Measurements from ENCODE around the gene PAGR1.
A peak's percentile ranks its signal among the peaks of the same experiment; 100 is the strongest.
"Not testable (repeated sequence)": the region's sequence is repeated elsewhere in the genome, so short reads cannot be mapped to it uniquely, and the experiment has no call there.

Gene PAGR1

DNA sequence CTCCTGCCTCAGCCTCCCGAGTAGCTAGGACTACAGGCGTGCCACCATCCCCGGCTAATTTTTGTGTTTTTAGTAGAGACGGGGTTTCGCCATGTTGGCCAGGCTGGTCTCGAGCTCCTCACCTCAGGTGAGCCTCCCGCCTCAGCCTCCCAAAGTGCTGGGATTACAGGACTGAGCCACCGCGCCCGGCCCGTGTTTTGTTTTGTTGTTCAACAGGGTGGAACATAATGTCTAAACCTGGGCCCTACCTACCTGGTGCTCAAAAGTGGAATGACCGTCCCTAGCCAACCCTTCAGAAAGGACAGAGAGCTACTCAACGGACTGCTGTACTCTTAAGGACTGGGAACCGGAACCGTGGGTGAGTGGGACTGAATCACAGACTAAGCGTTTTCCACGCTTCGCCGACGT is 26.2 kb upstream of the PAGR1 start:
- peaks cover 3% of the 10 kb centered on the region for H3K27me3 ChIP-seq (ENCODE audit: insufficient read depth, insufficient read length)
- peaks cover 3% of the 10 kb centered on the region for H3K4me1 ChIP-seq (ENCODE audit: insufficient read depth, insufficient read length)
- DNase-seq (ENCODE audit: low read depth, low spot score): no peak
- TF ChIP-seq ZNF274 (IDR thresholded peaks at IDR 0.05; ENCODE audit: low read depth, low read length) (no peak), SUZ12 (IDR thresholded peaks at IDR 0.05; ENCODE audit: extremely low read depth, insufficient read depth, insufficient read length) (no peak), YY1 (IDR thresholded peaks at IDR 0.05; ENCODE audit: insufficient read depth, insufficient read length) (no peak)
- peak overlapping the region; percentile 97 for H3K4me3 ChIP-seq (ENCODE audit: insufficient read length, low read depth)
- H3K36me3 ChIP-seq (ENCODE audit: insufficient read depth, insufficient read length, low read length): peaks cover 28% of the 10 kb centered on the region
- H3K9ac ChIP-seq (ENCODE audit: insufficient read length, low read depth): peak overlapping the region; percentile 98
- H3K9me3 ChIP-seq (ENCODE audit: insufficient read depth, low read length): no peaks in the 10 kb centered on the region

DNA sequence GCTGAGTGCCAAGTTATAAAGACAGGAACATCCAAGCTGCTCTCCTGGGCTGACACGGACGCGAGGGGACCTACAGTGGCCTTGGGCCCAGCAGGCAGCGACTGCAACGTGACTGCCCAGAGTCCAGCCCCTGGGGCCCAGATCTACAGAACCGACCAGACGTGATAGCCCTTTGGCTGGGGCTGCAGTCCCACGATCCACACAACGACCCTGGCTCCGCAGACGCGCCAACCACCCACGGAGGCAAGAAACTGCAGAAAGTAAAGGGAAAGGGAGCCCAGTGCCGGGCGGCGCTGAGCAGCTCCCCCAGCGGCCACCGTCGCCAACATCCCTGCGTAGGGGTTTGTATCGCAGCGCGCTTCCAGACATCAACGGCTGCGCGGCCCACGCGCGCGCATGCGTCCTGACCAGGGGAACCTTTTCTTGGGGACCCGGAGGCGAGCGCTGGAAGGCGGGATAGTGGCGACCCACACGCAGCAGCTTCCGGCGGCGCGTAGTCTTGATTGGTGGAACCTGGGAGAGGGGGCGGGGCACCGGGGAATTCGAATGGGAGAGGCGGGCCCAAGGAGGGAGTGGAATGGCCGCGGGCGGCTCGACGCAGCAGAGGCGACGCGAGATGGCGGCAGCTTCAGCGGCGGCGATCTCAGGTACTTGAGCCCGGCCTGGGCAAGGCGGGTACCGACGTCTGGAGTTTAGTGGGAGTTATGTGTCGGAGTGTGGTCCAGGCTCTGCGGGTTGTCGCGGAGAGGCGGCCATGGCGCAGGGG is 25.6 kb upstream of the PAGR1 start, which contains the start of gene KIF22:
Gene KIF22 (plus strand): TSS at position 569 of the 766 bp plus-strand sequence. CDS start 9 bp downstream, at position 578.
- Histone ChIP-seq H3K9me3 (ENCODE audit: insufficient read depth, low read length) (no peaks in the 10 kb centered on the region), H3K9ac (ENCODE audit: insufficient read length, low read depth) (peak within 1 kb of the TSS; percentile 98), H3K4me3 (ENCODE audit: insufficient read length, low read depth) (peak within 1 kb of the TSS; percentile 97), H3K27me3 (ENCODE audit: insufficient read depth, insufficient read length) (peaks cover 3% of the 10 kb centered on the region), H3K36me3 (ENCODE audit: insufficient read depth, insufficient read length, low read length) (peaks cover 33% of the 10 kb centered on the region), H3K4me1 (ENCODE audit: insufficient read depth, insufficient read length) (peaks cover 3% of the 10 kb centered on the region)
- peak; percentile 98 for DNase-seq (ENCODE audit: low read depth, low spot score)
- no peak for TF ChIP-seq ZNF274 (IDR thresholded peaks at IDR 0.05; ENCODE audit: low read depth, low read length)
- TF ChIP-seq YY1 (IDR thresholded peaks at IDR 0.05; ENCODE audit: insufficient read depth, insufficient read length): peak; percentile 76

DNA sequence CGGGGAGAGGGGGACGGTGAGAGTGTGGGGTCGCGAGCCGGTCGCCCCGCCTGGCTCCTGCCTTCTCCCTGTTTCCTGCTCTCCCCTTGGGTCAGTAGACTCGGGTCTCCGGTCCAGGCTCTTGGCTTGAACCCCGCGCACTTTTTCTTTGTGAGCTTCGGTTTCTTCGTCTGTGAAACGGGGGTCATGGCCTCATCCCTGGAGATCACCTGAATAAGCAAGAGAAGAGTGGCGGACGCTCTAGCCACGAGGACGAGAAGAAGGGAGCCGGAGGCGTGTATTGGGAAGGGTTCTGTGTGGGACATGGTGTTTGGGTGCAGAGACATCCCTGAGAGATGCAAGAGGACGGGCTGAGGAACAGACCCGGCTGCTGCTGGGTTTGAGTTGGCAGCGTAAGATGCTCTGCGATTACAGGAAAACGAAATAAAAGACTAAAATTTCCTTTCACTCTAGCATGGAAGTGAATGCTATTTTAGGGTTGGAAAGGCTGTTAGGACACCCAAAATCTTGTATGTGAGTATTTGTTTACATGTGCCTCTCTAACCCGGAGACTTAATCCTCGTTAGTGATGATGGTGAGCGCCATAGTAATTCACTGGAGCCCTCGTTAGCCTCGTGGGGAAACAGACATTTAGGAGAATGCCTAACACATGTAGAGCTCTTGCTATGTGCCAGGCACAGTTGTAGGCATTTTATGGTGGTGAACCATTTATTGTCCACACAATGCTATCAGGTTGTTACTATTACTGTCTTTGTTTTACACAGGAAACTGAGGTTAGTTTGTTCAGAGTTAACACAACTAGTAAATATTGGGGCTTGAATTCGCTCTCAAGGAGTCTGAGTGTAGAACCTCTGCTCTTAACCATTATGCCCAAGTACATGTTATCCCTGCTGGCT is 24.8 kb upstream of the PAGR1 start:
- DNase-seq (ENCODE audit: low read depth, low spot score): no peak
- Histone ChIP-seq H3K36me3 (ENCODE audit: insufficient read depth, insufficient read length, low read length) (peaks cover 37% of the 10 kb centered on the region), H3K9ac (ENCODE audit: insufficient read length, low read depth) (peak overlapping the region; percentile 98), H3K4me3 (ENCODE audit: insufficient read length, low read depth) (peak overlapping the region; percentile 97), H3K27me3 (ENCODE audit: insufficient read depth, insufficient read length) (no peaks in the 10 kb centered on the region), H3K4me1 (ENCODE audit: insufficient read depth, insufficient read length) (no peaks in the 10 kb centered on the region), H3K9me3 (ENCODE audit: insufficient read depth, low read length) (no peaks in the 10 kb centered on the region)
- TF ChIP-seq YY1 (IDR thresholded peaks at IDR 0.05; ENCODE audit: insufficient read depth, insufficient read length) (no peak), SUZ12 (IDR thresholded peaks at IDR 0.05; ENCODE audit: extremely low read depth, insufficient read depth, insufficient read length) (no peak), ZNF274 (IDR thresholded peaks at IDR 0.05; ENCODE audit: low read depth, low read length) (no peak)

DNA sequence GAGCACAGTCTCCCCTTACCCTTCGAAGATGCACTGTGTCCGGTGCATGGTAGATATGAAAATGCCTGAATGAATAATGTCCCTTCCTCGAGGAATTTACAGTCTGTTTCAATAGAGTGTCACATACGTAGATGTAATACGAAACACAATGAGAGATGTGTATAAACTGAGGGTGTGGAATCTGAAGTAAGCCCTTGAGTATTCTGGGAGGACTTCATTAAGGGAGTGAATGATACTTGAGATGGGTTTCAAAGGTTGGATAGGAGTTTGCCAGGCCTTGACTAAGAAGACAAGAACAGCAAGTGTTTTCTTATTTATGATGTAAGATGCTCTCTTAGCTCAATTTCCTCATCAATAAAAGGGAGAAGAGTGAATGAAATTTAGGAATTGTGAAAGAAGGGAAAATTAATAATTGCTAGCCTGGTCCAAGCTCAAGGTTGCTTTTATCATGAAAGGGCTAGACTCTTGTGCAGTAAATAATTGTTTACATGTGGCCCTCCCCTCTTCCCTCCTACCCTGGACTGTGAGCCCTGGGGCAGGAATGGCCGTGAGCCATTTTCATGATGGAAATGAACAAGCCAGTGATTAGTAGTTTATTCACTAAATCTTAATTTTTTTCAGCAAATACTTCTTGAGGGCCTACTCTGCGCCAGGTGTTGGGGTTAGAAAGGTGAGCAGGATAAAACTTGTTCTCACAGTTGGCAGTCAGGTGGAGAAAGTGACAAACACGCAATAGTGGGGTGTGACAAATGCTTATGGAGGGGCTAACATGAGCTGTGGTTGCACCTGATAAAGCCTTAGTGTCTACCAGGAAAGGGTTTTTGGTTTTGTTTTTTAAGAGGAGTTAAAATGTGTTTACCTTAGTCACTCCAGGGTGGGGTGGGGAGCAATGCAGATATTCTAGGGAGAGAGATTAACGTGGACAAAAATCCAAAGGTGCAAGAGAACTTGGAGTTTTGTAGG is 23.8 kb upstream of the PAGR1 start:
- peak overlapping the region; percentile 98 for H3K9ac ChIP-seq (ENCODE audit: insufficient read length, low read depth)
- no peaks in the 10 kb centered on the region for H3K27me3 ChIP-seq (ENCODE audit: insufficient read depth, insufficient read length)
- no peak for TF ChIP-seq SUZ12 (IDR thresholded peaks at IDR 0.05; ENCODE audit: extremely low read depth, insufficient read depth, insufficient read length)
- H3K9me3 ChIP-seq (ENCODE audit: insufficient read depth, low read length): no peaks in the 10 kb centered on the region
- no peak for DNase-seq (ENCODE audit: low read depth, low spot score)
- H3K4me1 ChIP-seq (ENCODE audit: insufficient read depth, insufficient read length): no peaks in the 10 kb centered on the region
- peak overlapping the region; percentile 97 for H3K4me3 ChIP-seq (ENCODE audit: insufficient read length, low read depth)
- H3K36me3 ChIP-seq (ENCODE audit: insufficient read depth, insufficient read length, low read length): peaks cover 47% of the 10 kb centered on the region

GRCh38 chr16:29793153-29793552 is 22.8 kb upstream of the PAGR1 start:
- peaks cover 57% of the 10 kb centered on the region for H3K36me3 ChIP-seq (ENCODE audit: insufficient read depth, insufficient read length, low read length)
- not testable (repeated sequence) for H3K9me3 ChIP-seq (ENCODE audit: insufficient read depth, low read length); H3K9ac ChIP-seq (ENCODE audit: insufficient read length, low read depth); H3K27me3 ChIP-seq (ENCODE audit: insufficient read depth, insufficient read length); H3K4me3 ChIP-seq (ENCODE audit: insufficient read length, low read depth); H3K4me1 ChIP-seq (ENCODE audit: insufficient read depth, insufficient read length); DNase-seq (ENCODE audit: low read depth, low spot score)

GRCh38 chr16:29794231-29794710 is 21.7 kb upstream of the PAGR1 start:
- DNase-seq (ENCODE audit: low read depth, low spot score): no peak
- H3K27me3 ChIP-seq (ENCODE audit: insufficient read depth, insufficient read length): no peaks in the 10 kb centered on the region
- H3K36me3 ChIP-seq (ENCODE audit: insufficient read depth, insufficient read length, low read length): peaks cover 68% of the 10 kb centered on the region
- no peak overlapping the region for H3K4me3 ChIP-seq (ENCODE audit: insufficient read length, low read depth)
- no peak overlapping the region for H3K9ac ChIP-seq (ENCODE audit: insufficient read length, low read depth)
- no peaks in the 10 kb centered on the region for H3K9me3 ChIP-seq (ENCODE audit: insufficient read depth, low read length)
- no peaks in the 10 kb centered on the region for H3K4me1 ChIP-seq (ENCODE audit: insufficient read depth, insufficient read length)
- TF ChIP-seq SUZ12 (IDR thresholded peaks at IDR 0.05; ENCODE audit: extremely low read depth, insufficient read depth, insufficient read length) (no peak), YY1 (IDR thresholded peaks at IDR 0.05; ENCODE audit: insufficient read depth, insufficient read length) (no peak), ZNF274 (IDR thresholded peaks at IDR 0.05; ENCODE audit: low read depth, low read length) (no peak)

Measured in NT2/D1 (cell line).